ENCODE results near the gene AP1M2. TPM values are rescaled to one million over a fixed set of nuclear protein-coding genes. Genes with fewer than 3 reads are reported as not detected.

The AP1M2 gene
- total RNA-seq, 1 experiment from 2014 or later = 23.7 TPM

Other genes starting within 250 kb of the AP1M2 start
- 15.2 and 16.1 TPM in 2 replicates for gene ICAM3, start 247.7 kb downstream of the AP1M2 start, total RNA-seq (2014; rRNA removed; shearing (Covaris generic))
- gene TYK2, start 206.7 kb downstream of the AP1M2 start, total RNA-seq (2014; rRNA removed; shearing (Covaris generic)) = 48.0 and 48.3 TPM in 2 replicates
- gene CDC37, start 183.8 kb downstream of the AP1M2 start, total RNA-seq (2014; rRNA removed; shearing (Covaris generic)) = 226 and 254 TPM in 2 replicates
- gene PDE4A, start 166.8 kb downstream of the AP1M2 start, total RNA-seq (2014; rRNA removed; shearing (Covaris generic)) = 2.3 and 2.6 TPM in 2 replicates
- 80.2 and 82.3 TPM in 2 replicates for gene KEAP1, start 84.0 kb downstream of the AP1M2 start, total RNA-seq (2014; rRNA removed; shearing (Covaris generic))
- gene S1PR5, start 69.9 kb downstream of the AP1M2 start, total RNA-seq (2014; rRNA removed; shearing (Covaris generic)) = 14.7 and 16.1 TPM in 2 replicates
- 95.6 and 105 TPM in 2 replicates for gene ATG4D, start 43.4 kb downstream of the AP1M2 start, total RNA-seq (2014; rRNA removed; shearing (Covaris generic))
- gene KRI1, start 21.3 kb downstream of the AP1M2 start, total RNA-seq (2014; rRNA removed; shearing (Covaris generic)) = 19.3 and 21.6 TPM in 2 replicates
- gene CDKN2D, start 18.3 kb downstream of the AP1M2 start, total RNA-seq (2014; rRNA removed; shearing (Covaris generic)) = 4.7 and 5.6 TPM in 2 replicates
- gene SLC44A2, start 38.2 kb upstream of the AP1M2 start, total RNA-seq (2014; rRNA removed; shearing (Covaris generic)) = 39.4 and 43.0 TPM in 2 replicates
- 354 and 378 TPM in 2 replicates for gene ILF3, start 67.0 kb upstream of the AP1M2 start, total RNA-seq (2014; rRNA removed; shearing (Covaris generic))
- 52.4 and 64.9 TPM in 2 replicates for gene QTRT1, start 114.1 kb upstream of the AP1M2 start, total RNA-seq (2014; rRNA removed; shearing (Covaris generic))
- gene DNM2, start 130.8 kb upstream of the AP1M2 start, total RNA-seq (2014; rRNA removed; shearing (Covaris generic)) = 77.6 and 89.9 TPM in 2 replicates
- 49.5 and 50.3 TPM in 2 replicates for gene TMED1, start 248.9 kb upstream of the AP1M2 start, total RNA-seq (2014; rRNA removed; shearing (Covaris generic))